ENCODE measurements around the gene DOHH.
"Not testable (repeated sequence)": the region's sequence is repeated elsewhere in the genome, so short reads cannot be mapped to it uniquely, and the experiment has no call there.

The DOHH gene

DNA sequence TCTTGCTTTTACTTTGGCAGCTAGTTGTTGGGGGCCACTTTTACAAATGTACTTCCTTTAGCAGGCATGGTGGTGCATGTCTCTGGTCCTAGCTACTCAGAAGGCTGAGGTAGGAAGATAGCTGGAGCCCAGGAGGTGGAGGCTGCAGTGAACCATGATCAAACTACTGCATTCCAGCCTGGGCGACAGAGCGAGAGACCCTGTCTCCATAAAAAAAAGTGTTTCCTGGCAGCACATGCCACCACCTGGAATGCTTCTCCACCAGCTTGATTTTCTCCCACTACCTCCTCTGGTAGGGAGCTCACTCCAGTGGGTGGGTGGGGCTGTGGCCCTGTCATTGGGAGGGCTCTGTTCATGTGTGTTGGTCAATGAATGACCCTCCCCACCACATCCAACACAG lies 18.2 kb upstream of the DOHH start:
- DNase-seq: no peak

DNA sequence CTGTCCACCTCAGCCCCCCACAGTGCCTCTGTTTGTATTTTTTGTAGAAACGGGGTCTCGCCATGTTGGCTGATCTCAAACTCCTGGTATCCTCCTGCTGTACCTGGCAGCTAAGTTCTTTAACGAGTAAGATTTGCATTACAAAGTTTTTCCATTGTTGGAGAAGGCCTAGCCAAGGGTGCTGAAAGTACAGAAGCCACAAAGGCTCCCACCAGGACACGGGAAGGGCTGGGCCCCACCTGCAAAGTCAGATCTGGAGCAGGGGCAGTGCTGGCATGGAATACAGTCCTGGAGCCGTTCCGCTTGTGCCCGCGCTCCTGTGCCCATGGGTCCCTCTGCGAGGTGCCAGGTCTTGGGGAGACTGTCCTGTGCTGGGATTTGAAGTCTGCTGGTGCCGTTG lies 17.8 kb upstream of the DOHH start:
- no peak for DNase-seq

DNA sequence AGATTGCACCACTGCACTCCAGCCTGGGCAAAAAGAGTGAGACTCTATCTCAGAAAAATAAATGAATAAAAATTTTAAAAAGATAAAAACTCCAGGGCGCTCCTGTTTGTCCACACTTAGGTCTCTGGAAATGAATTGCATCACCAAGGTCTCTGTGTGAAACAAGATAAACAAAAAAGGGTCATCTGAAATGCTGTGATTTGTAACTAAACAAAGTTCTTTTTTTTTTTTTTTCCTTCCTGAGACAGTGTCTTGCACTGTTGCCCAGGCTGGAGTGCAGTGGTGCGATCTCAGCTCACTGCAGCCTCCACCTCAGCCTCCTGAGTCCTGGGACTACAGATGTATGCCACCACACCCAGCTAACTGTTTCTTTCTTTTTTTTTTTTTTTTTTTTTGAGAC lies 17.2 kb upstream of the DOHH start:
- DNase-seq: no peak

DNA sequence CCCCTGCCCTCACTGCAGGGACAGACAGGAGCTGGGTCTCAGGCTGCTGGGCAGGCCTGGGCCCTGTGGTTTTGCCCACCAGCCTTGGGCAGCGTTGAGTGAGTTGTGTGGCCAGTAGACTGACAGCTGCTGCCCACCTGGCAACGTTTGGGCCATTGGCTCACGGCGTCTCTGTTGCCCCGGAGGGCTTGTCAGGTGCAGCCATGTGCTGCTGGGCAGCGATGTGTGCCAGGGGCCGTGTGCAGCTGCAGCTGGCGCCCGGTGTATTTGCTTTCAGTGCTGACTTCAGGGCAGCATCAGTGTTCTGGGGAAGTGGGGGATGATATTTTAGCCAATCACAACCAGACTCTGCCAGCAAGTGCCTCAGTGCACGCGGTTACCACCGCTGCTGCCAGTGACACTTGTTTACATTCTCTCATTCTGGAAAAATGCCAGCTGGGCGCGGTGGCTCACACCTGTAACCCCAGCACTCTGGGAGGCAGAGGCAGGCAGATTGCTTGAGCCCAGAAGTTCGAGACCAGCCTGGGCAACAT lies 16.3 kb upstream of the DOHH start:
- peak; percentile 66 for DNase-seq

DNA sequence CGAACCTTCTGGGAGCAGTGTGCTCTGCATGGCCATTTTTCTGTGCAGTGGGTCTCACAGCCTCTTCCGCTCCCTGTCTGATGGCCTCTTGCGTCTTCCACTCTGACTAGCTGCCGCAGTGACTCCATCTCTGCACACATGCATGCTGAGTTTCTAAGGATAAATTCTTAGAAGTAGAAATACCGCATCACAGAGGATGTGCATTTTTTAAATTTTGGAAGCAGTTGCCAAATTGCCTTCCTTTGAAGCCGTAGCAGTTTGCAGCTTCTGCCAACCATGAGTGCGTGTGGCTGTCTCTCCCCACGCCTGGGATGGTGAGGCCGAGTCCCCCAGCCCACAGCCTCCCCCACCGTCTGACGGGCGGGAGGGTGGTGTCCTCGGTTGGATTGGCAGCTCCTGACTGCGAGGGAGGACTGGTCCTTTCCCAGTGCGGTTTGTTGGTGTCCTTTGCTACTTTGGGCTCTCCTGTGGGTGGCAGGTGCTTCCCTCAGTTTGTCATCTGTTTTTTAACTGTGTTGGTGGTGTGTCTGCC lies 15.5 kb upstream of the DOHH start:
- DNase-seq: no peak

DNA sequence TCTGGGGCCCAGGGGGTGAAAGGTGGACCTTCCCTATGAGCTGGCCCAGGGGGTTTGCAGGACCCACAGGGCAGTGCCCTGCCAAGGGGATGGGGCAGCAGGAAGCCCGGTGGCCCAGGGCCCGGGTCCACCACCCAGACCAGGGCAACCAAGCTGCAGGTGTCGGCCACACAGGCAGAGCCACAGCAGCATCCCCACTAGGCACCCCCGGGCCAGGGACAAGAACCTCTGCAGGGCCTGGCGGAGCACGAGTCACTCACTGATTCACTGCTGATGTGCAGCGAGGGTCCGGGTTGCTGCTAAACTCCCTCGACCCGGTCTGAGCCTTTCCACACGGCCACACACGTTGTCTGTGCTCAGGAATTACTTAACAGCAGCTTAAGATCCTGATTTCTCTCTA lies 14.5 kb upstream of the DOHH start:
- DNase-seq: no peak

DNA sequence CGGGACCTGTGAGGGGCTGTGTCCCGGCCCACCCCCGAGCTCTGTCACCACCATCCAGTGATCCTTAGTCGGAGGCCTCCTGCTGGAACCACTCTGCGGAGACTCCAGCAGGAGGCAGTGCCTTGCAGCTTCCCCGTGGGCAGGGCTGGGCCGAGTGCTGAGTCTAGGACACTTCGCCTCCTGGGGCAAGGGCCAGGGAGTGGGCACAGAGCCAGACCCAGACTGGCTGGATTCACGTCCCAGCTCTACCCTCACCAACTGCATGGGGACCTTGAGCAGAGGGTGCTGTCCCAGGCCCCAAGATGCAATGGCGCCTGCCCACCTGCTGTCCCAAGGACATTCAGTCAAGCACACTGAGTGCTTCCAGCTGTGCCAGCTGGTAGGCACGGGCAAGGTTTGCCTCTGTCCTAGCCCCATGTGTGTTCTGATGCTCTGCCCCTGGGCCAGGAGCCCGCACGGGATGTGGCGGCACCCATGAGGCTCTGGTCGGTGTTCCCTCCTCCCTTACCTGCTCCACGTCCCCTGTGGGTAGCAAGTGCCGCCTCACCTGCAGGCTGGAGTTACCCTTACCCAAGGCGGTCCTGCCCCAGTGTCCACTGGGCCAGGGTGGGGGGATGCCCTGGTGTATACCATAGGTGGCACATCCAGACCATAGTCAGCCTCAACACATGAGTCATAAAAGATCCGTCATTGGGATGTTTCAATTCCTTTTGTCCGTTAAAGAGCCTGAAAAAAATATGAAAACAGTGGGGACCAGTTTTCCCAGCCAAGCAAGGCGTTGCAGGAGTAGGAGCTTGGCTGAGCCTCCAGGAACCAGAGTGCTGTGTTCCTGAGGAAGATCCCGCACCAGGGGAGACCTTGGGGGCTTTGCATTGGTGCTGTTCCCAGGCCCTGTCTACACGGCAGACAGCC lies 13.0 kb upstream of the DOHH start:
- no peak for DNase-seq

DNA sequence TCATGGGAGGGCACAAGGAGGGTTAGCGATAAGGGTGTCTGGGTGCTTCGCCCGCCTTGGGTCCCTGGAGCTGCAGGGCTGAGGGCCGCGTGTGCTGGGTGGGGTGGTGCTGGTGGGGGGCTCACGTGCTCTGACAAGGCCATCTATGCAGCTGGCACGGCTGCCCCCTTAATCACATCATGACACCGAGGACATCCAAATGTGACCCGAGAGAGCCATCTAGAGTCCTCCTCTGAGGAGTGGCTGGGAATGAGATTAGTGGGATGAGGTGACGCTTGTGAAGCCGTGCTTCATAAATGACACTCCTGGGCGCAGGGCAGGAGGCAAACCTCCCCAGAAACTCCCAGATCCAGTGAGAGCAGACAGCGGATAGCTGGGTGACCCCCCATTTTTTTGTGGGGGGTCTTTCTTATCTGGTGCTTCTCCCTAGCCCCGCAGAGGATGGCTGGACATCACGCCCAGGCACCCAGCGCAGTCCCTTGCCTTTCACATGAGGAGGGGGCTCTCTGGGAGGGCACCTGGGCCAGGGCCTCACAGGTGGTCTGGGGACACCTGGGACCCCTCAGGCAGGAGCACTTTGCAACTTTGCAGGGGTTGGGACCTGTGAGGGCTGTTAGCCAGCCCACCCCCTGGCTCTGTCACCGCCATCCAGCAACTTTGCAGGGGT lies 12.2 kb upstream of the DOHH start:
- DNase-seq: no peak

DNA sequence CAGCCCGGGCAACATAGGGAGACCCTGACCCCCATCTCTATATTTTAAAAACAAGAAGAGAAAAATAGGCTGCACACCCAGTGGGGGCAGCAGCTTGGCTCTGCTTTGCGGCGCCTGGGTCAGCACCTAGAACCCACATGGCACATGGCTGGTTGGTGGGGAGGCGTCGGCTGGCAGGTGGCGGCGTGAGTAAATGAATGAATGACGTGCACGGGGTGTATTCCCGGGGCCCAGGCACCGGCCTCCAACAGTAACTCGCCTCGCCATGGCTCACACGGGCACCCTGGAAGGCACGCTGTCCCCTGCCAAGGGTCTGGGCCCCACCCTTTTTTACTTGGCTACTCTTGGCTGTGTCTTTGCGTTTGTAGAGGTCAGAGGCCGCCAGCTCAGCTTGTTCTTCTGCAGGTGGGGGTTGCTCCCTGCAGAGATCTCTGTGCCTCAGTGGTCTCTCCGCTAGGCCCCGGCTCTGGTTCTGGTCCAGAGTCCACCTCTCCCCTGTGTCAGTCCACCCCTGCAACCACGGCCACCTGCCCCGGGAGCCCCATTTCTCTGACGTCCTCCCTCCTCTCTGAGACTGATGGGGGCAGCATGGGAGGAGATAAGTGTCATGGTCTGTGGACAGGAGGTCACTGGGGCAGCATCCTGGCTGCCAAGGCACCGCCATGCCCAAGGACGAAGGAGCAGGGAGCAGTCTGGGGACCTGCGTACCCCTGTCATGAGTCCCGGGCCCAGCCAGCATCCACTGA lies 11.2 kb upstream of the DOHH start:
- DNase-seq: no peak

DNA sequence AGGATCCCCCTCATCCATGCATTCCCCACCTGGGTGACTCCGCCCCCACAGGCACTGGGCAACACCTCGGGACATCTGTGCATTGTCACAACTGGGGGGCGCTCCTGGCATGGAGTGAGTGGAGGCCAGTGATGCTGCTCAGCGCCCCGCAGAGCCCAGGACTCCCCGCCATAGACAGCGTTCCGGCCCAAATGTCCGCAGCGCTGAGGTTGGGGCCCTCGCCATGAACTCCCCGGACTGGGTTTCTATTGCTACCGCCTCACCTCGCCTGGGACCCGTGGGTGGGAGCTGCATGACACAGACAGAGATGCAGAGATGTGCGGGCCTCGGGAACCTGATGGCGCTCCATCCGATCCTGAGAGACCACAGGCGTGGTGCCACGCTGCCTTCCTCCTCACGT lies 10.3 kb upstream of the DOHH start:
- no peak for DNase-seq

DNA sequence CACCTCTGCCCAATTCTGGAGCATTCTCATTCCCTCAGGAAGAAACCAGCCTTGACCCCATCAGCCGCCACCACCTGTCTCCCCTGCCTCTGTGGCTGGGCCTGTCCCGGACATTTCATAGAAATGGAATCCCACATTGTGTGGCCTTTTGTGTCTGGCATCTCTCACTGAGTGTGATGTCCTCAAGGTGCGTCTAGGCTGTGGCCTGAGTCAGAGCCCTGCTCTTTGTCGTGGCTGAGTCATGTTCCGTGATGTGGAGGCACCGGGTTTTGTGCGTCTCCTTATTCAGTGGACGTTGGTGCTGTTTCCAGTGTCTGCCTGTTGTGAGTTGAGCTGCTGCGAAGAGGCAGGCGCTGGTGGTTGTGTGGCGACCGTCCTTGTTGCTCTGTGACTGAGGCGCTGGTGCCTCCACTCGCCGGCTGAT lies 9.1 kb upstream of the DOHH start:
- DNase-seq: no peak

DNA sequence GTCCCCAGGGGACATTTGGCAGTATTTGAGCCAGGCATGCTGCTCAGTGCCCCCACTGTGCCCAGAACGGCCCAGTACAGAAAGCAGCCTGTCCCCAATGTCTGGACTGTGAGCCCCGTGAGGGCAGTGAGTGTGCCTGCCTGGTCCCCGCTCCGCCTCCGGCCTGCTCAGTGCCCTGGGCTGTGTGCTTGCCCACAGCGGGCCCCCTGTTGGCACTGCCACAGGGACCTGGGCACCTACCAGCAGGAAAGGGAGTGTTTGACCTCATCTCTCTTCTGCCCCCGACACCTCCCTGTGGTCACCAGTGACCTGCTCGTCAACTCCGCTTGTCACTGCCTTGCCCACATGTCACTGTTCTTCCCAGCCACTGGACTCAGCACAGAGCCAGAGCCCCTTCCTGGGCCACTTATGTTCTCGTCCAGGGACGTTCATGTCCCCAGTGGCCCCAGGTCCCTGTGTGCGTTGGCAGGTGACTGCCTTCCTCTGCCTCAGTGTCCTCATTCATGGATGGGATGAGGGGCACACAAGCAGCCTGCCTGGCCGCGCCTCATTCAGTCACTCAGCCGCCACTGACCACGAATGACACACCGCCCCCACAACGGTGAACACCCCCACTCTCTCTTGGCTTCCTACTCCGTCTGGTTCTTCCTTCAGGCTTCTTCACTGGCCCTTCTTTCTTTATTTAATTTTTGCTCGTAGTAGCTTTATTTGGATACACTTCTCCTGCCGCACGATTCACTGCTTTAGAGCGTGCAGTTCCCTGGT lies 8.5 kb upstream of the DOHH start:
- no peak for DNase-seq

DNA sequence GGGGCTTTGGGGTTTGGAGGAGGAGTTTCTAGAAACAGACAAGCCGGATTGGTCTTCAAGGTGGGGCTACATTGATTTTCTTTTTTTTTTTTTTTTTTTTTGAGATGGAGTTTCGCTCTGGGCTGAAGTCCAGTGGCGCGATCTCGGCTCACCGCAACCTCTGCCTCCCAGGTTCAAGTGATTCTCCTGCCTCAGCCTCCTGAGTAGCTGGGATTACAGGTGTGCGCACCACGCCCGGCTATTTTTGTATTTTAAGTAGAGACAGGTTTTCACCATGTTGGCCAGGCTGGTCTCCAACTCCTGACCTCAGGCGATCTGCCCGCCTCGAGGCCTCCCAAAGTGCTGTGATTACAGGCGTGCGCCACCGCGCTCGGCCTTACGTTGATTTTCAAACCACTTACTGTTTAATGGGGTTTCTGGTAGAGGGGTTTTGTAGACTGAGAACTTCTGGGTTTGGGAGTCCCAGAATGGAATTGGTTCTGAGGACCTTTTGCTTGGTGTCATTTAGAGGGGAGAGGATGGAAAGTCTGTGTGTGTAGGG lies 7.7 kb upstream of the DOHH start:
- DNase-seq: not testable (repeated sequence)

DNA sequence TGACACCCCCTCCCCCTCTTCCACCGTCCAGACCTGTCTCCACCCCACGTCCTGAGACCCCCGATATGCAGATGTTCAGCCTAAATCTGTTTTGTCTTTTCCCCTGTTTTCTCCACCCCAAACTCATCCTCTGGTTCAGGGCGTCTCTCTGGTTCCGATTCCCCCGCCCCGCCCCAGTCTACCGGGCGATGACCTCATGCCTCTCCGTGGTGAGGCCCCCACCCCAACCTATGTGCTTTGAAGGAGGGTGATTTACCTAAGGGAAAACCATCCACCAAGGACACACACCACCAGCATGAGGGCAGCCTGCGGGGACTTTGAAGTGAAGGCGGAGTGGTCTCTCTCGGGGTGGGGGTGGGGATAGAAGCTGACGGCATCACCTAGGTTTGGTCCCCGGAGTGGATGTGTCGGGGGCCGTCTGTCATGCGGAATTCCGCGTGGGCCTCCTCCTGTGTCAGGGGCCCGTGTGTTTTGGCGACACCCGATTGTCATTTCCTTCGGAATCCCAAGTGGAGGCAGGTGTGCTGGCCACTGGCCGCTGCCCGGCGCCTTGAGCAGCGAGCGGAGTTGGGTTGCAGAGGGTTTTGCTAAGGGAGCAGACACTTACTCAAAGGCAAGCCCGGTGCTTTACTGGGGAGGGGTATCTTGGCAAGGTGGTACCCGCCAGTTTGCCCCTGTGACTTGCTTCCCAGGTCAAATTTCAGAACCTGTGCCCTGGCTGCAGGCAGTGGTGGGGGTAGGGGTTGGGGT lies 7.1 kb upstream of the DOHH start:
- DNase-seq: peak; percentile 69

DNA sequence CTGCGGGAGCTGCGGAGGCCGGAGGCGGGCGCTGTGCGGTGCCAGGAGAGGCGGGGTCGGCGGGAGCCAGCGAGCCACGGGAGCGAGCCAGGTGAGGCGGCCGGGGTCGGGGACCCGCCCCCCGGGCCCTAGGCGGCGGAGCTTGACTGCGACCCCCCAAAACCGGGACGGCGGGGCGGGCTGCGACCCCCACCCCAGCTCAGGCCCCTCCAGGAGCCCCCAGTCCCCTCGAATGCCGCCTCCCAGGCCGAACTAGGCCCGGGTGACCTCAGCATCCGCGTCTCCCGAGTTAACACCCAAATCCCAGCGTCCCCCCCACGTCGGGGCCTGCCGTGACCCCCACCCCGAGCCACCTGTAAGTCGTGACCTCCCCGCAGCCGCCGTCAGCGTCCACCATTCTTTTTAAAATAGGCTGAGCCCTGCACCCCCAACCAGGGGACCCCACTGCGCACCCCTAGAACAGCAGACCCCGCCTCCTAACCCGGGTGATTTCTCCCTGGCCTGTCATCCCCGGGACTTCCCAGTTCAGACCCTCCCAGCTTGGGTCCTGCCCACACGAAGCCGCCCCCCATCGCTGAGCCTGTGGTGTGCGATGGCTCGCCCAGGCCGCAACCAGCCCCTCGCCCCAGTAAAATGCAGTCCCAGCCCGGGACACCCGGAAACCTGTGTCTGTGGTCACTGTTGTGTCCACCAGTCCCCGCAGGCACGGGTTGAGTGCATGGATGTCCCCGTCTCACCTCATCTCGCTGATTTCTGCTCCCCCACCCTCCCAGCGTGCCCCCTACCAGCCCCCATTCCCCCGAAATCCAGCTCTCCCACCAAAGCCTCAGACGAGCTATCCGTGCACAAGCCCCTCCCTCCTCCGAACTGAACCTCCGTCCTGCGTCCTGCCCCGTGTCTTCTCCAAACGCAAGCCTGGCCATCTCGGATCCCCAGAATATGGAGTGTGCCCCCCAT lies 6.2 kb upstream of the DOHH start:
- DNase-seq: peak; percentile 33

DNA sequence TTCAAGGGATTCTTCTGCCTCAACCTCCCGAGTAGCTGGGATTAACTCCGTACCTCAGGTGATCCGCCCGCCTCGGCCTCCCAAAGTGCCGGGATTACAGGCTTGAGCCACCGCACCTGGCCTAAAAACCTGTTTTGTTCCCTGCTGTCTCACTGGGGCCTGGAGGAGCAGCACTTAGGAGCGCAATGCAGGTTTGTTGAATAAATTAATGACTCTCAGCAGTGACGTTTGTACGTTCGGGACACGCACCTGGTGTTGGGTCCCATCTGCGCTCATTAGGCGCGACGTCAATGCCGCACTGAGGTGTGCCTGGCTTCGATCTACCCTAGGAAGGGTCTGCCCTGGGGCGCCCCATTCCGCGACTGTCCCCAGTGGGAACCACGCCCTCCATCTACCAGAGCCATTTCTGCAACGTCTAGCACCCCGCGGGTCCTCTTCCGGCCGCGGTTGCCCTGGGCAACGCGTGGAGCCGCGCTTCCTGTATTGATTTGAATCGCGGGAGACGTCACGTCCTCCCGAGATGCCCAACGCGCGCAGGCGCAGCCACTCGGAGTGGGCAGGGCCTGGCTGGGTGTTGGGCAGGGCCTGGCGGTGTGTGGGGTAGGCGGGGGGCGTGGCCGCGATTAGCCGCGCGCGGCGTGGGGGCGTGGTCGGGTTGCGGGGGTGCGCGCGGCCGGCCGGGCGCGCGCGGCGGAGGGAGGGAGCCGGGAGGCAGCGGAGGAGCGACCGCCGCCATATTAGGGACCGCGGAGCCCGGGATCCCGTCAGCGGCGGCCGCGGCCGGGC lies 5.3 kb upstream of the DOHH start, which contains the start of gene FZR1:
FZR1 (plus strand) TSS at position 714 of the 786 bp plus-strand sequence. CDS start 16,679 bp downstream, outside the sequence.
- peak; percentile 100 for DNase-seq

DNA sequence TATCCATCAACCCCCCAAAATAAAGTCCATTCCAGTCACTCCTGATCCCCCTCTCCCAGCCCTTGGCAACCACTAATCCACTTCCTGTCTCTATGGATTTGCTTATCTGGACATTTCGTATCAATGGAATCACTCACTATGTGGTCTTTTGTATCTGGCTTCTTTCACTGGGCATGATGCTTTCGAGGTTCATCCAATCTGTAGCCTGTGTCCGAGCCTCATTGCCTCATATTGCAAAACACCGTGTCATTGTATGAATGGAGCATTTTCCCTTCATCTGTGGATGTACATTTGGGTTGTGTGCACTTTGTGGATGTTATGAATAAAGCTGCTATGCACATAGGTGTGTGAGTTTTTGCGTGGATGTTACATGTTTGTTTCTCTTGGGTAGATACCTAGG lies 4.3 kb upstream of the DOHH start:
- DNase-seq: no peak

DNA sequence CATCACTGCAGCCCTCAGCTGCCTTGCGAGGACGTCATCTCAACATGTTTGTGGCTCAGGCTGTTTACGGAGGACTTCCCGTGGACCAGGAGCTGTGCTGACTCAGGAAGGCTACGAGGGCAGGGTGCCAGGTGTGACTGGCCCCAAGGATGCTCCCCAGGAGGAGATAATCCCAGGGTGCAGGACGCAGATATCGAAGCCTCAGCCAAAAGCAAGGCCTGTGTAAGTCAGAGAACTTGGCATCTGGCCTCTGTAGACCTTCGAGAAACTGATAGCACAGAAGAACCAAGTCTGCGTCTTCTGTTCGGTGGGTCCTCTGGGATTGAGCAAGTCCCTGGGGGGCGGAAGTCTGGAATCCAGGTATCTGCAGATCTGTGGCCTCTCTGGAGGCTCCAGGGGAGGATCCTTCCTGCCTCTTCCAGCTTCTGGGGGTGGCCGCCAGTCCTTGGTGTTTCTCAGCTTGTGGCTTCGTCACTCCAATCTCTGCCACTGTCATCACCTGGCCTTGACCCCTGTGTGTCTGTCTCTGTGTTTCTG lies 2.6 kb upstream of the DOHH start:
- DNase-seq: no peak

DNA sequence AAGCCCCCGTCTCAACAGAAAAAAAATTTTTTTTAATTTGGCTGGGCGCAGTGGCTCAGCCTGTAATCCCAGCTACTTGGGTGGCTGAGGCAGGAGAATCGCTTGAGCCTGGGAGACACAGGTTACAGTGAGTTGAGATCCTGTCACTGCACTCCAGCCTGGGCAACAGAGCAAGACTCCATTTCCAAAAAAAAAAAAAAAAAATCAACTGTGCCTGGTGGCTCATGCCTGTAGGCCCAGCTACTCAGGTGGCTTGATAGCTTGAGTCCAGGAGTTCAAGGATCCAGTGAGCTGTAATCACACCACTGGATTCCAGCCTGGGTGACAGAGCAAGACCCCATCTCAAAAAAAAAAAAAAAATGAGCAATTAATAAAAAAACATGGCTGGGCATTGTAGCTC lies 1.3 kb upstream of the DOHH start:
- DNase-seq: no peak
